OCI-LY1 (cell line): ENCODE measurements around the gene SS18L1.
"Not testable (repeated sequence)": the region's sequence is repeated elsewhere in the genome, so short reads cannot be mapped to it uniquely, and the experiment has no call there.

Experiments
- CTCF ChIP-seq: fragments of 200-600 bp; sonication (generic), shearing (Covaris generic); IDR thresholded peaks from 2 replicates; pipeline ENCODE4 v1.5.1; 2017; ENCODE audit warnings: mild to moderate bottlenecking, antibody characterized with exemption, low read length, moderate library complexity, mixed read lengths
- EZH2 ChIP-seq: fragments of 200-600 bp; sonication (generic), shearing (Covaris generic); IDR thresholded peaks from 2 replicates; pipeline ENCODE4 v1.8.0; 2017; ENCODE audit warnings: borderline replicate concordance, mixed run types, mild to moderate bottlenecking, antibody characterized with exemption, low read length, moderate library complexity, mixed read lengths

- TF ChIP-seq EZH2, CTCF: not testable (repeated sequence)
Observed at GRCh38 chr20:62148383-62148782, 4.8 kb downstream of the SS18L1 start.
